ENCODE results near the gene TLDC2.

DNA sequence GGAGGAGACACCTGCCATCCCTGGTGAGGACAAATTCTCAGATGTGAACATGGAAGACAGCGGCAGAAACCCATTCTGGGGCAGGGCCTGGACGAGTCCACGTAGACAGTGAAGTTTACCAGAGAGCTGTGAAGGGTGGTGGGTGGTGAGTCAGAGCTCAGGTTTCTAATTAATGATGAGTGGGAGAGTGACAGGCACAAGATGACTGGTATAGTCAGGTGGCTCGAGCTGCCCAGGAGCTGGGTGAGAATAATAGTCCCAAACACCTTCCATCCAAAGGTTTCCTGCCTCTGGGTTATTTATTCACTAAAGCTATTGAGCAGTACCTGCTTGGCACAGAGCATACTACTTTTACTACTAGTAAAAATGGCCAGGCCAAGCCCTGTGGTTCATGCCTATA, 6.0 kb downstream of the TLDC2 start:
- TF ChIP-seq, protein P1, sequence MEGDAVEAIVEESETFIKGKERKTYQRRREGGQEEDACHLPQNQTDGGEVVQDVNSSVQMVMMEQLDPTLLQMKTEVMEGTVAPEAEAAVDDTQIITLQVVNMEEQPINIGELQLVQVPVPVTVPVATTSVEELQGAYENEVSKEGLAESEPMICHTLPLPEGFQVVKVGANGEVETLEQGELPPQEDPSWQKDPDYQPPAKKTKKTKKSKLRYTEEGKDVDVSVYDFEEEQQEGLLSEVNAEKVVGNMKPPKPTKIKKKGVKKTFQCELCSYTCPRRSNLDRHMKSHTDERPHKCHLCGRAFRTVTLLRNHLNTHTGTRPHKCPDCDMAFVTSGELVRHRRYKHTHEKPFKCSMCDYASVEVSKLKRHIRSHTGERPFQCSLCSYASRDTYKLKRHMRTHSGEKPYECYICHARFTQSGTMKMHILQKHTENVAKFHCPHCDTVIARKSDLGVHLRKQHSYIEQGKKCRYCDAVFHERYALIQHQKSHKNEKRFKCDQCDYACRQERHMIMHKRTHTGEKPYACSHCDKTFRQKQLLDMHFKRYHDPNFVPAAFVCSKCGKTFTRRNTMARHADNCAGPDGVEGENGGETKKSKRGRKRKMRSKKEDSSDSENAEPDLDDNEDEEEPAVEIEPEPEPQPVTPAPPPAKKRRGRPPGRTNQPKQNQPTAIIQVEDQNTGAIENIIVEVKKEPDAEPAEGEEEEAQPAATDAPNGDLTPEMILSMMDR (IDR thresholded peaks at IDR 0.05): no peak
- TF ChIP-seq POLR2AphosphoS5 (IDR thresholded peaks at IDR 0.05) (no peak), POLR2A (IDR thresholded peaks at IDR 0.05) (no peak)

All from stomach (tissue), 4 donors.